ENCODE results near the gene RAB38. TPM values are rescaled to one million over a fixed set of nuclear protein-coding genes. Genes with fewer than 3 reads are reported as not detected.

The RAB38 gene
- total RNA-seq, 1 experiment from 2014 or later: 0.46 TPM

DNA sequence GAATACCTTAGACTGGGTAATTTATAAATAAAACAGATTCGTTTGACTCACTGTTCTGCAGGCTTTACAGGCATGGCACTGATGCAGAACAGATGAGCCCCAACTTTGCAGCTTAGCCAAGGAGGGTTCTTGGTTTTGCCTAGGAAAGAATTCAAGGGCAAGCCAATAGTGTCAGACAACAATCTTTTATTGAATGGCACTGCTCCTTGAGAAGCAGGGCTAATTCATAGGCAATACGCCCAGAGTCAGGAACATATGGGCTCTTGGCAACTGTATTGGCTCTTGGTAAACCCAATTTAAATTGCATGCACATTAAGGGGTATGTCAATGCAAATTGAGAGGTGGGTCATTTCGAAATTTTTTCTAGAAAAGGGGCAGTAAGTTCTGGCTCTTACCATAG, 87.9 kb downstream of the RAB38 start:
- H3K4me3 ChIP-seq: no peak overlapping the region
- H3K27me3 ChIP-seq: no peaks in the 10 kb centered on the region
- no peak for DNase-seq
- no peaks in the 10 kb centered on the region for H3K9me3 ChIP-seq
- no peaks in the 10 kb centered on the region for H3K36me3 ChIP-seq

GRCh38 chr11:88086297-88086696, 88.9 kb downstream of the RAB38 start:
- H3K36me3 ChIP-seq: no peaks in the 10 kb centered on the region
- H3K4me3 ChIP-seq: no peak overlapping the region
- DNase-seq: no peak
- no peaks in the 10 kb centered on the region for H3K9me3 ChIP-seq
- H3K27me3 ChIP-seq: no peaks in the 10 kb centered on the region

DNA sequence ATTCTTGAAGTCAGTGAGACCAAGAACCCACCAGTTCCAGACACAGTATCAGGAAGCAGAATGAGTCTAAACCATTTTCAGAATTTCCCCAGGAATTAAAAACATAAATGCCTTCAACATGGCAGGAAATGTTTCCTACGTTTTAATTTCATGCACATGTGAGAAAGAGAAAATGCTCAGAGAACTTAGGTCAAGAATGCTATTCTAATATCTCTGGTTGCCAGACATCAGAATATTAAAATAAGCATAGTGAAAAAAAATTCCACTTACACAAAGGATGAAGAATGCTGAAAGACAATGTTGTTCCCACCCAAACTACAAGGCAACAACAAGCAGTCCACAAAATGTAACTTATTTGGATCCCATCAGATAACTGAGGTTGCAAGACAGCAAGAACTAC, 104.8 kb downstream of the RAB38 start:
- H3K36me3 ChIP-seq: no peaks in the 10 kb centered on the region
- H3K9me3 ChIP-seq: no peaks in the 10 kb centered on the region
- H3K27me3 ChIP-seq: no peaks in the 10 kb centered on the region
- no peak overlapping the region for H3K4me3 ChIP-seq
- DNase-seq: no peak

- Histone ChIP-seq H3K9me3 (no peaks in the 10 kb centered on the region), H3K4me3 (no peak overlapping the region), H3K27me3 (no peaks in the 10 kb centered on the region), H3K36me3 (no peaks in the 10 kb centered on the region)
- no peak for DNase-seq
These were observed 106.2 kb downstream of the RAB38 start for GRCh38 chr11:88068848-88069554.

- Histone ChIP-seq H3K27me3 (no peaks in the 10 kb centered on the region), H3K9me3 (no peaks in the 10 kb centered on the region), H3K36me3 (no peaks in the 10 kb centered on the region), H3K4me3 (no peak overlapping the region)
- DNase-seq: no peak
These were observed 109.2 kb downstream of the RAB38 start for GRCh38 chr11:88066090-88066489.

GRCh38 chr11:88064097-88064705, 111.0 kb downstream of the RAB38 start:
- Histone ChIP-seq H3K9me3 (no peaks in the 10 kb centered on the region), H3K27me3 (no peaks in the 10 kb centered on the region), H3K4me3 (no peak overlapping the region), H3K36me3 (no peaks in the 10 kb centered on the region)
- DNase-seq: no peak

Other genes with a start within 250 kb of the RAB38 start
- gene CTSC, start 162.3 kb upstream of the RAB38 start, total RNA-seq (2014; rRNA removed; shearing (Covaris generic); ENCODE audit: low replicate concordance): 62.9 and 118 TPM in 2 replicates

Data from MG63 (cell line).